HCT116 (cell line): ENCODE results near the gene SLC35F3. TPM values are rescaled to one million over a fixed set of nuclear protein-coding genes. Genes with fewer than 3 reads are reported as not detected.

Source experiments
- ATAC-seq: fragments of 200-7000 bp; cut with Tn5 transposase; 2 replicates; pipeline ENCODE4 v1.9.1; 2020; ENCODE audit warnings: mild to moderate bottlenecking, moderate library complexity
- BruUV-seq: library from RNA; stranded (reverse); fragments of 400-500 nt; replicated peaks from 2 replicates; lab custom pipeline; 2021; lab: Mats Ljungman, UMichigan
- CTCF ChIA-PET: fragments of 300-600 bp; sonication (Branson Sonifier 250); formaldehyde crosslinking; loops from one replicate; lab custom pipeline; 2021; ENCODE audit warnings: antibody characterized with exemption; lab: Charles Lee
- POLR2A ChIA-PET: fragments of 300-600, 350-600 bp; sonication (Branson Sonifier 250); formaldehyde crosslinking; loops from one replicate; lab custom pipeline; 2021; ENCODE audit warnings: antibody characterized with exemption; lab: Charles Lee
- RAD21 ChIA-PET, 2 experiments: fragments of 300-600 bp; sonication (Branson Sonifier 250); formaldehyde crosslinking; loops; one replicate each; lab custom pipeline; 2023; ENCODE audit warnings: low total read pairs in 2 of 2; ENCODE audit not compliant: uncharacterized antibody in 2 of 2, unreplicated experiment in 2 of 2, low non-redundant PET in 1 of 2; lab: Charles Lee
- DNase-seq: peaks from one replicate; pipeline ENCODE4 v3.0.0-alpha.2; 2010; ENCODE audit warnings: low read depth, low spot score
- H2AFZ ChIP-seq: fragments of 200-600 bp; shearing (Covaris generic), sonication (generic); 2 replicates; pipeline ENCODE4 v1.6.1; 2017; ENCODE audit warnings: low read depth, mixed run types, mixed read lengths, antibody characterized with exemption, low read length; ENCODE audit not compliant: poor library complexity, severe bottlenecking
- H3K27ac ChIP-seq: 2 replicates; pipeline ENCODE4 v1.5.1; 2012; ENCODE audit warnings: low read depth, low read length
- H3K27me3 ChIP-seq: fragments of 200-600 bp; sonication (generic); 2 replicates; pipeline ENCODE4 v1.6.1; 2016; ENCODE audit warnings: mixed run types, low read length, mixed read lengths; ENCODE audit not compliant: insufficient read depth
- H3K36me3 ChIP-seq, 2 experiments: fragments of 200-500 bp in 1 of 2; fragments of 200-600 bp in 1 of 2; sonication (Bioruptor generic) in 1 of 2; sonication (generic) in 1 of 2; 2 replicates each; pipeline versions ENCODE4 v1.5.1 to v1.6.1; 2014 to 2016; ENCODE audit warnings: low read length in 2 of 2, inconsistent platforms in 1 of 2, mixed read lengths in 1 of 2, mixed run types in 1 of 2; ENCODE audit not compliant: insufficient read depth in 2 of 2, control insufficient read depth in 1 of 2
- H3K4me1 ChIP-seq, 2 experiments: fragments of 200-600 bp in 1 of 2; sonication (generic) in 1 of 2; 2 replicates each; pipeline versions ENCODE4 v1.5.1 to v1.6.1; 2012 to 2017; ENCODE audit warnings: low read length in 2 of 2, inconsistent platforms in 1 of 2, mild to moderate bottlenecking in 1 of 2, mixed read lengths in 1 of 2, mixed run types in 1 of 2, moderate library complexity in 1 of 2; ENCODE audit not compliant: insufficient read depth in 2 of 2, control insufficient read depth in 1 of 2
- H3K4me2 ChIP-seq: fragments of 200-600 bp; sonication (generic); 2 replicates; pipeline ENCODE4 v1.6.1; 2017; ENCODE audit warnings: mixed run types, low read length, mixed read lengths
- H3K4me3 ChIP-seq, 2 experiments: fragments of 200-600 bp in 1 of 2; sonication (generic) in 1 of 2; replicated peaks in 1 of 2; 2 replicates each; pipeline ENCODE4 v1.5.1; 2011 to 2016; ENCODE audit warnings: low read length in 2 of 2, control low read depth in 1 of 2, low read depth in 1 of 2, mild to moderate bottlenecking in 1 of 2, mixed read lengths in 1 of 2, mixed run types in 1 of 2
- H3K79me2 ChIP-seq: fragments of 200-600 bp; sonication (generic); 2 replicates; pipeline ENCODE4 v1.6.1; 2017; ENCODE audit warnings: mild to moderate bottlenecking, mixed run types, low read length, moderate library complexity, mixed read lengths; ENCODE audit not compliant: insufficient read depth
- H3K9ac ChIP-seq: fragments of 200-600 bp; sonication (generic); 2 replicates; pipeline ENCODE4 v1.6.1; 2016; ENCODE audit warnings: low read length, mixed read lengths
- H3K9me2 ChIP-seq: fragments of 200-600 bp; sonication (generic), shearing (Covaris generic); 2 replicates; pipeline ENCODE4 v1.6.1; 2017; ENCODE audit warnings: mixed run types, mild to moderate bottlenecking, moderate library complexity; ENCODE audit not compliant: insufficient read depth
- H3K9me3 ChIP-seq, 2 experiments: fragments of 200-500 bp in 1 of 2; fragments of 200-600 bp in 1 of 2; sonication (Bioruptor generic) in 1 of 2; sonication (generic) in 1 of 2; 2 replicates each; pipeline ENCODE4 v1.6.1; 2014 to 2017; ENCODE audit warnings: low read length in 2 of 2, mixed read lengths in 2 of 2, inconsistent platforms in 1 of 2, low read depth in 1 of 2, mild to moderate bottlenecking in 1 of 2, mixed run types in 1 of 2, moderate library complexity in 1 of 2; ENCODE audit not compliant: control insufficient read depth in 1 of 2, insufficient read depth in 1 of 2
- H4K20me1 ChIP-seq: fragments of 200-600 bp; sonication (generic), shearing (Covaris generic); 2 replicates; pipeline ENCODE4 v1.6.1; 2017; ENCODE audit warnings: mixed run types, mild to moderate bottlenecking, moderate library complexity; ENCODE audit not compliant: insufficient read depth
- CBX3 ChIP-seq: IDR thresholded peaks from 2 replicates; pipeline ENCODE4 v1.6.1; 2012; ENCODE audit warnings: low read depth
- CEBPB ChIP-seq: IDR thresholded peaks from 2 replicates; pipeline ENCODE4 v1.6.1; 2012; ENCODE audit warnings: low read depth
- ELF1 ChIP-seq: IDR thresholded peaks from 2 replicates; pipeline ENCODE4 v1.6.1; 2012; ENCODE audit warnings: low read depth, borderline replicate concordance
- EZH2phosphoT487 ChIP-seq: fragments of 200-600 bp; IDR thresholded peaks from 2 replicates; pipeline ENCODE4 v1.6.1; 2018; ENCODE audit warnings: antibody characterized with exemption, borderline replicate concordance
- POLR2A ChIP-seq: IDR thresholded peaks from 2 replicates; pipeline ENCODE4 v1.7.0; 2011; ENCODE audit warnings: borderline replicate concordance; ENCODE audit not compliant: insufficient read depth, insufficient read length; ENCODE audit errors: extremely low read depth
- RAD21 ChIP-seq: IDR thresholded peaks from 2 replicates; pipeline ENCODE4 v1.6.1; 2012; ENCODE audit warnings: low read depth, mild to moderate bottlenecking
- REST ChIP-seq: IDR thresholded peaks from 2 replicates; pipeline ENCODE4 v1.6.1; 2012; ENCODE audit warnings: low read depth
- SIN3A ChIP-seq: IDR thresholded peaks from 2 replicates; pipeline ENCODE4 v1.6.1; 2012; ENCODE audit warnings: low read depth
- TCF7L2 ChIP-seq: IDR thresholded peaks from 2 replicates; pipeline ENCODE4 v1.7.0; 2011; ENCODE audit warnings: borderline replicate concordance, inconsistent platforms; ENCODE audit not compliant: insufficient read depth, insufficient read length; ENCODE audit errors: extremely low read depth
- ZBTB33 ChIP-seq: IDR thresholded peaks from 2 replicates; pipeline ENCODE4 v1.6.1; 2011; ENCODE audit warnings: mild to moderate bottlenecking, low read length, moderate library complexity; ENCODE audit not compliant: insufficient replicate concordance; ENCODE audit errors: extremely low read depth
- ZFX ChIP-seq: fragments of 450-650 bp; IDR thresholded peaks from 2 replicates; pipeline ENCODE4 v1.6.1; 2017
- ZNF274 ChIP-seq: fragments of 200-500 bp; sonication (Bioruptor generic); IDR thresholded peaks from 2 replicates; pipeline ENCODE4 v1.6.1; 2014; ENCODE audit warnings: mild to moderate bottlenecking, low read depth, low read length, inconsistent platforms
- intact Hi-C: fragments of 100-400 bp; cut with micrococcal nuclease; formaldehyde crosslinking; loops from 2 replicates; pipeline ENCODE4 v1.10.0; 2022
- total RNA-seq: library from RNA; stranded (reverse); gene quantifications from one replicate; pipeline ENCODE4 v1.2.1, GENCODE V29; 2021; ENCODE audit not compliant: unreplicated experiment
- TF ChIP-seq, protein P1 (sequence below), 3 experiments: fragments of 200-600 bp in 1 of 3; sonication (generic) in 1 of 3; IDR thresholded peaks in 2 of 3; conservative IDR thresholded peaks in 1 of 3; 2 replicates each; pipeline ENCODE4 v1.5.1; 2012 to 2017; ENCODE audit warnings: low read depth in 2 of 3, low read length in 2 of 3, antibody characterized with exemption in 1 of 3, borderline replicate concordance in 1 of 3, control low read depth in 1 of 3, mild to moderate bottlenecking in 1 of 3, mixed read lengths in 1 of 3, mixed run types in 1 of 3, moderate library complexity in 1 of 3; ENCODE audit not compliant: insufficient read depth in 1 of 3
- TF ChIP-seq, protein P2 (sequence below): IDR thresholded peaks from 2 replicates; pipeline ENCODE4 v1.6.1; 2012

Gene SLC35F3
- total RNA-seq, 1 experiment from 2014 or later, result 6.4 TPM

- Histone ChIP-seq H3K36me3 (no peaks in the 10 kb centered on the region), H2AFZ (no peak overlapping the region), H3K27ac (no peak overlapping the region), H3K4me1 (no peaks in the 10 kb centered on the region)
- TF ChIP-seq TCF7L2 (no peak), RAD21 (no peak), POLR2A (no peak), ZNF274 (no peak), EZH2phosphoT487 (no peak), ELF1 (no peak)
- TF ChIP-seq, all 23 proteins: peak for 0
- BruUV-seq, result no TSS peak
- DNase-seq, result no peak
- Histone ChIP-seq H3K9ac (no peak overlapping the region), H3K9me3 (no peaks in the 10 kb centered on the region), H3K9me2 (no peaks in the 10 kb centered on the region), H3K4me3 (no peak overlapping the region), H3K27me3 (no peaks in the 10 kb centered on the region), H4K20me1 (no peaks in the 10 kb centered on the region), H3K79me2 (peaks cover 16% of the 10 kb centered on the region; the same call in 1 of the 2 replicates), H3K4me2 (no peak overlapping the region)
- ATAC-seq, result no peak
- ChIA-PET CTCF (no interaction called here), RAD21 (no interaction called here), POLR2A (no interaction called here)
- intact Hi-C loops, result no loop called here
Measured at GRCh38 chr1:233936842-233937241, 32.4 kb downstream of the SLC35F3 start.

- intact Hi-C loops, result no loop called here
- no peaks in the 10 kb centered on the region for H3K27me3 ChIP-seq
- no TSS peak for BruUV-seq
- H2AFZ ChIP-seq, result no peak overlapping the region
- no peak overlapping the region for H3K9ac ChIP-seq
- DNase-seq (no peak), ATAC-seq (no peak)
- no peaks in the 10 kb centered on the region for H3K9me2 ChIP-seq
- H4K20me1 ChIP-seq, result no peaks in the 10 kb centered on the region
- ChIA-PET CTCF (no interaction called here), POLR2A (no interaction called here), RAD21 (no interaction called here)
- H3K4me3 ChIP-seq, result no peak overlapping the region
- H3K27ac ChIP-seq, result no peak overlapping the region
- H3K4me2 ChIP-seq, result no peak overlapping the region
- H3K79me2 ChIP-seq, result peaks cover 20% of the 10 kb centered on the region; the same call in 1 of the 2 replicates
- no peaks in the 10 kb centered on the region for H3K9me3 ChIP-seq
- H3K4me1 ChIP-seq, result no peaks in the 10 kb centered on the region
- no peaks in the 10 kb centered on the region for H3K36me3 ChIP-seq
- TF ChIP-seq, protein P1, sequence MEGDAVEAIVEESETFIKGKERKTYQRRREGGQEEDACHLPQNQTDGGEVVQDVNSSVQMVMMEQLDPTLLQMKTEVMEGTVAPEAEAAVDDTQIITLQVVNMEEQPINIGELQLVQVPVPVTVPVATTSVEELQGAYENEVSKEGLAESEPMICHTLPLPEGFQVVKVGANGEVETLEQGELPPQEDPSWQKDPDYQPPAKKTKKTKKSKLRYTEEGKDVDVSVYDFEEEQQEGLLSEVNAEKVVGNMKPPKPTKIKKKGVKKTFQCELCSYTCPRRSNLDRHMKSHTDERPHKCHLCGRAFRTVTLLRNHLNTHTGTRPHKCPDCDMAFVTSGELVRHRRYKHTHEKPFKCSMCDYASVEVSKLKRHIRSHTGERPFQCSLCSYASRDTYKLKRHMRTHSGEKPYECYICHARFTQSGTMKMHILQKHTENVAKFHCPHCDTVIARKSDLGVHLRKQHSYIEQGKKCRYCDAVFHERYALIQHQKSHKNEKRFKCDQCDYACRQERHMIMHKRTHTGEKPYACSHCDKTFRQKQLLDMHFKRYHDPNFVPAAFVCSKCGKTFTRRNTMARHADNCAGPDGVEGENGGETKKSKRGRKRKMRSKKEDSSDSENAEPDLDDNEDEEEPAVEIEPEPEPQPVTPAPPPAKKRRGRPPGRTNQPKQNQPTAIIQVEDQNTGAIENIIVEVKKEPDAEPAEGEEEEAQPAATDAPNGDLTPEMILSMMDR (IDR thresholded peaks at IDR 0.05 in 2 of 3, conservative IDR thresholded peaks at IDR 0.05 in 1 of 3; ENCODE audit: borderline replicate concordance in 1 of 3, insufficient read depth in 1 of 3, low read depth in 2 of 3, low read length in 2 of 3), result no peak
- TF ChIP-seq CBX3 (no peak), CEBPB (no peak), SIN3A (no peak), ZFX (no peak), ZBTB33 (no peak), REST (no peak)
- TF ChIP-seq, protein P2, sequence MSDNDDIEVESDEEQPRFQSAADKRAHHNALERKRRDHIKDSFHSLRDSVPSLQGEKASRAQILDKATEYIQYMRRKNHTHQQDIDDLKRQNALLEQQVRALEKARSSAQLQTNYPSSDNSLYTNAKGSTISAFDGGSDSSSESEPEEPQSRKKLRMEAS, result no peak
Measured at GRCh38 chr1:233938476-233938875, 34.0 kb downstream of the SLC35F3 start.
